A549 (cell line): Measurements from ENCODE around the gene BICD2. TPM values are rescaled to one million over a fixed set of nuclear protein-coding genes. Genes with fewer than 3 reads are reported as not detected.

Source experiments
- ATAC-seq, 2 experiments: fragments of 200-7000 bp in 1 of 2; fragments of >200 bp in 1 of 2; cut with Nextera tagmentation in 1 of 2; cut with Tn5 transposase in 1 of 2; 3 replicates each; pipeline versions ENCODE4 v1.8.0 to v1.9.1; 2018 to 2020; ENCODE audit warnings: mild to moderate bottlenecking in 1 of 2, moderate library complexity in 1 of 2
- CTCF ChIA-PET: fragments of 300-600 bp; sonication (Branson Sonifier 250); formaldehyde crosslinking; extraction: SDS; loops from one replicate; lab custom pipeline; 2021; ENCODE audit warnings: antibody characterized with exemption, inconsistent platforms; lab: Yijun Ruan, JAX
- POLR2A ChIA-PET: fragments of 350-600 bp; formaldehyde crosslinking; extraction: SDS; loops from one replicate; lab custom pipeline; 2021; ENCODE audit warnings: antibody characterized with exemption, inconsistent platforms; lab: Yijun Ruan, JAX
- DNase-seq, 2 experiments: peaks; one replicate each; pipeline versions ENCODE4 v3.0.0 to v3.0.0-alpha.2; 2011 to 2016; ENCODE audit warnings: low read depth in 1 of 2, low spot score in 1 of 2
- FAIRE-seq: peaks from 2 replicates; lab custom pipeline; 2011; peaks lifted over from hg19 to GRCh38; lab: Jason Lieb, UNC
- H3K27ac ChIP-seq, 2 experiments: fragments of >200 bp; sonication (Bioruptor Twin); formaldehyde crosslinking; 3 replicates each; pipeline ENCODE4 v1.5.1; 2016 to 2017
- H3K4me1 ChIP-seq: fragments of >200 bp; sonication (Bioruptor Twin); formaldehyde crosslinking; 3 replicates; pipeline ENCODE4 v1.6.1; 2016
- H3K4me2 ChIP-seq: fragments of >200 bp; sonication (Bioruptor Twin); formaldehyde crosslinking; 3 replicates; pipeline ENCODE4 v1.6.1; 2016
- H3K4me3 ChIP-seq: fragments of >200 bp; sonication (Bioruptor Twin); formaldehyde crosslinking; 3 replicates; pipeline ENCODE4 v1.5.1; 2016
- H3K9me3 ChIP-seq: fragments of >200 bp; sonication (Bioruptor Twin); formaldehyde crosslinking; 3 replicates; pipeline ENCODE4 v1.6.1; 2016
- BCL3 ChIP-seq: fragments of >200 bp; sonication (Bioruptor Twin); formaldehyde crosslinking; IDR thresholded peaks from 3 replicates; pipeline ENCODE4 v1.6.1; 2016
- CBX8 ChIP-seq: fragments of 200-600 bp; sonication (generic); IDR thresholded peaks from 2 replicates; pipeline ENCODE4 v1.6.1; 2016
- CEBPB ChIP-seq, 2 experiments: fragments of >200 bp in 1 of 2; sonication (Bioruptor Twin) in 1 of 2; formaldehyde crosslinking in 1 of 2; IDR thresholded peaks; 2 replicates each; pipeline ENCODE4 v1.6.1; 2012 to 2016
- ESRRA ChIP-seq: fragments of 150-350 bp; IDR thresholded peaks from 2 replicates; pipeline ENCODE4 v1.6.1; 2014; ENCODE audit warnings: mild to moderate bottlenecking, low read length, borderline replicate concordance
- HES2 ChIP-seq: fragments of >200 bp; sonication (Bioruptor Twin); formaldehyde crosslinking; IDR thresholded peaks from 2 replicates; pipeline ENCODE4 v1.6.1; 2016
- HMGXB4 ChIP-seq: fragments of 250-450 bp; sonication (Bioruptor Pico); IDR thresholded peaks from 2 replicates; pipeline ENCODE4 v1.5.0; 2021; ENCODE audit warnings: mild to moderate bottlenecking, moderate library complexity, borderline replicate concordance
- HOXA7 ChIP-seq: fragments of 250-450 bp; sonication (Bioruptor Pico); IDR thresholded peaks from 2 replicates; pipeline ENCODE4 v1.5.0; 2020; ENCODE audit warnings: mild to moderate bottlenecking, moderate library complexity
- JUN ChIP-seq, 2 experiments: fragments of >200 bp; sonication (Bioruptor Twin); formaldehyde crosslinking; IDR thresholded peaks; 2 replicates in 1 of 2; 3 replicates in 1 of 2; pipeline ENCODE4 v1.6.1; 2016 to 2017
- KDM1A ChIP-seq: fragments of 200-600 bp; sonication (generic); IDR thresholded peaks from 2 replicates; pipeline ENCODE4 v1.6.1; 2016; ENCODE audit warnings: low read depth, mild to moderate bottlenecking
- MAFK ChIP-seq: fragments of 450-650 bp; IDR thresholded peaks from 2 replicates; pipeline ENCODE4 v1.6.1; 2014; ENCODE audit not compliant: partially characterized antibody
- MYC ChIP-seq: IDR thresholded peaks from 2 replicates; pipeline ENCODE4 v1.6.1; 2012; ENCODE audit warnings: mild to moderate bottlenecking, inconsistent platforms, low read length, improper control_type of control experiment, borderline replicate concordance
- NFE2L2 ChIP-seq: fragments of 150-350 bp; conservative IDR thresholded peaks from 2 replicates; pipeline ENCODE4 v1.6.1; 2014; ENCODE audit warnings: low read length
- NPAS2 ChIP-seq: fragments of 250-450 bp; sonication (Bioruptor Pico); IDR thresholded peaks from 2 replicates; pipeline ENCODE4 v1.8.0; 2022; ENCODE audit warnings: mild to moderate bottlenecking, moderate library complexity, borderline replicate concordance
- PHF8 ChIP-seq: fragments of 200-600 bp; sonication (generic); IDR thresholded peaks from 2 replicates; pipeline ENCODE4 v1.6.1; 2016; ENCODE audit warnings: low read depth, mild to moderate bottlenecking, antibody characterized with exemption, moderate library complexity, borderline replicate concordance
- POLR2AphosphoS2 ChIP-seq: conservative IDR thresholded peaks from 2 replicates; pipeline ENCODE4 v1.6.1; 2012; ENCODE audit warnings: low read length, improper control_type of control experiment, inconsistent platforms
- RAD21 ChIP-seq, 2 experiments: fragments of >200 bp in 1 of 2; sonication (Bioruptor Twin) in 1 of 2; formaldehyde crosslinking in 1 of 2; IDR thresholded peaks in 1 of 2; conservative IDR thresholded peaks in 1 of 2; 2 replicates in 1 of 2; 3 replicates in 1 of 2; pipeline ENCODE4 v1.6.1; 2012 to 2018; ENCODE audit warnings: inconsistent platforms in 1 of 2
- RNF2 ChIP-seq: fragments of 200-600 bp; sonication (generic); IDR thresholded peaks from 2 replicates; pipeline ENCODE4 v1.6.1; 2016; ENCODE audit warnings: low read depth, mild to moderate bottlenecking, antibody characterized with exemption, moderate library complexity, borderline replicate concordance
- TFCP2L1 ChIP-seq: fragments of 250-450 bp; sonication (Bioruptor Pico); IDR thresholded peaks from 2 replicates; pipeline ENCODE4 v1.5.0; 2021; ENCODE audit warnings: mild to moderate bottlenecking
- TP53 ChIP-seq: fragments of 250-450 bp; sonication (Bioruptor Pico); IDR thresholded peaks from 2 replicates; pipeline ENCODE4 v1.5.0; 2021; ENCODE audit warnings: mild to moderate bottlenecking, moderate library complexity
- ZC3H11A ChIP-seq: fragments of 450-650 bp; IDR thresholded peaks from 2 replicates; pipeline ENCODE4 v1.6.1; 2014; ENCODE audit warnings: antibody characterized with exemption, mild to moderate bottlenecking
- ZSCAN20 ChIP-seq: fragments of 250-450 bp; sonication (Bioruptor Pico); IDR thresholded peaks from 2 replicates; pipeline ENCODE4 v1.8.0; 2022; ENCODE audit warnings: mild to moderate bottlenecking, moderate library complexity
- WGBS: methylation state at CpG from one replicate; pipeline ENCODE4 v1.1.6; 2017; ENCODE audit errors: missing lambda C conversion rate; 5-methylcytosine and 5-hydroxymethylcytosine counted together
- polyA plus RNA-seq, 4 experiments: library from polyadenylated mRNA; depleted of rRNA in 3 of 4; stranded (reverse); fragments of >200 nt; fragmentation: RNase III in 1 of 4; extraction: RNeasy Plus Mini Kit Qiagen cat#74134 plus additional on column Dnase treatment in 1 of 4; gene quantifications; 2 replicates in 3 of 4; 3 replicates in 1 of 4; pipeline ENCODE4 v1.2.3, GENCODE V29; 2011 to 2017
- TF ChIP-seq, protein P1 (sequence below): fragments of 450-650 bp; IDR thresholded peaks from 2 replicates; pipeline ENCODE4 v1.6.1; 2014; ENCODE audit warnings: antibody characterized with exemption

Gene BICD2
- polyA plus RNA-seq, 2 of the 4 experiments (the other 2 are of a cell fraction) = 10.2 to 26.1 TPM

- Histone ChIP-seq H3K4me2 (no peak overlapping the region), H3K27ac (no peak overlapping the region), H3K4me1 (peaks cover 10% of the 10 kb centered on the region; the same call in 2 of the 3 replicates), H3K9me3 (no peaks in the 10 kb centered on the region), H3K4me3 (no peak overlapping the region)
- TF ChIP-seq PHF8 = no peak
- TF ChIP-seq, protein P1, sequence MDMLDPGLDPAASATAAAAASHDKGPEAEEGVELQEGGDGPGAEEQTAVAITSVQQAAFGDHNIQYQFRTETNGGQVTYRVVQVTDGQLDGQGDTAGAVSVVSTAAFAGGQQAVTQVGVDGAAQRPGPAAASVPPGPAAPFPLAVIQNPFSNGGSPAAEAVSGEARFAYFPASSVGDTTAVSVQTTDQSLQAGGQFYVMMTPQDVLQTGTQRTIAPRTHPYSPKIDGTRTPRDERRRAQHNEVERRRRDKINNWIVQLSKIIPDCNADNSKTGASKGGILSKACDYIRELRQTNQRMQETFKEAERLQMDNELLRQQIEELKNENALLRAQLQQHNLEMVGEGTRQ = no peak
- TF ChIP-seq TFCP2L1 (CRISPR knock-in tag) = no peak
- no peak for TF ChIP-seq POLR2AphosphoS2
- ATAC-seq (no peak), FAIRE-seq (no peak), DNase-seq (no peak)
- ChIA-PET CTCF (interaction anchor here (0.6 kb wide), 1 partner anchor 83 kb away, joined by 3 read pairs; no protein-coding TSS in a partner anchor), POLR2A (no interaction called here)
- WGBS = 92% methylated on average over 7 of the region's 8 CpGs
Measured at GRCh38 chr9:92760070-92760469, 4.6 kb downstream of the BICD2 start.

GRCh38 chr9:92759446-92759845 lies 5.2 kb downstream of the BICD2 start:
- DNase-seq (no peak), FAIRE-seq (no peak), ATAC-seq (no peak)
- 87% methylated on average over 2 of the region's 2 CpGs for WGBS
- H3K27ac ChIP-seq = no peak overlapping the region
- CTCF ChIA-PET = interaction anchor here (0.9 kb wide), 1 partner anchor 12 kb away, joined by 3 read pairs; no protein-coding TSS in a partner anchor
- H3K4me2 ChIP-seq = no peak overlapping the region
- H3K4me3 ChIP-seq = no peak overlapping the region
- H3K4me1 ChIP-seq = peaks cover 10% of the 10 kb centered on the region; the same call in 2 of the 3 replicates
- no peaks in the 10 kb centered on the region for H3K9me3 ChIP-seq
- TF ChIP-seq KDM1A = no peak
- no peak for TF ChIP-seq HMGXB4 (CRISPR knock-in tag)
- no peak for TF ChIP-seq BCL3
- no peak for TF ChIP-seq ESRRA
- TF ChIP-seq, protein P1 = no peak
- TF ChIP-seq TFCP2L1 (CRISPR knock-in tag) = no peak
- no peak for TF ChIP-seq ZC3H11A
- no peak for TF ChIP-seq HOXA7
- no peak for TF ChIP-seq CEBPB (IDR thresholded peaks at IDR 0.05)
- TF ChIP-seq RNF2 = no peak
- no peak for TF ChIP-seq MYC
- TF ChIP-seq MAFK = no peak
- no peak for TF ChIP-seq NPAS2 (CRISPR knock-in tag)
- TF ChIP-seq JUN (IDR thresholded peaks at IDR 0.05) = no peak
- TF ChIP-seq TP53 = no peak
- TF ChIP-seq RAD21 (conservative IDR thresholded peaks at IDR 0.05 in 1 of 2, IDR thresholded peaks at IDR 0.05 in 1 of 2) = no peak
- no peak for TF ChIP-seq CBX8
- TF ChIP-seq ZSCAN20 (CRISPR knock-in tag) = no peak
- TF ChIP-seq HES2 = no peak
- no peak for TF ChIP-seq NFE2L2
- TF ChIP-seq, all 56 proteins: peak for 0
- POLR2A ChIA-PET = no interaction called here
